Immature natural killer cell (primary cell): Measurements from ENCODE around the gene FAM168B. TPM values are rescaled to one million over a fixed set of nuclear protein-coding genes. Genes with fewer than 3 reads are reported as not detected.

Experiments used
- DNase-seq, 3 donors: peaks; one replicate each; pipeline ENCODE4 v3.0.0; 2022; ENCODE audit warnings: mixed read lengths in 1 of 3
- H3K27ac Mint-ChIP-seq, 6 donors: one replicate each; pipeline ENCODE4 v1.8.0; 2020; ENCODE audit warnings: mixed read lengths in 6 of 6, mild to moderate bottlenecking in 5 of 6, inconsistent platforms in 4 of 6, moderate library complexity in 3 of 6
- H3K27me3 Mint-ChIP-seq, 3 donors: one replicate each; pipeline ENCODE4 v1.8.0; 2020 to 2021; ENCODE audit warnings: low read depth in 3 of 3, mild to moderate bottlenecking in 3 of 3, mixed read lengths in 3 of 3, moderate library complexity in 3 of 3, inconsistent platforms in 1 of 3
- H3K36me3 Mint-ChIP-seq, 3 donors: one replicate each; pipeline ENCODE4 v1.8.0; 2020; ENCODE audit warnings: mixed read lengths in 3 of 3, inconsistent platforms in 2 of 3, mild to moderate bottlenecking in 2 of 3
- H3K4me1 Mint-ChIP-seq, 2 donors: one replicate each; pipeline ENCODE4 v1.8.0; 2020; ENCODE audit warnings: inconsistent platforms in 2 of 2, mild to moderate bottlenecking in 2 of 2, mixed read lengths in 2 of 2, moderate library complexity in 1 of 2
- H3K4me3 Mint-ChIP-seq, 5 donors: one replicate each; pipeline ENCODE4 v1.8.0; 2020; ENCODE audit warnings: mild to moderate bottlenecking in 5 of 5, mixed read lengths in 5 of 5, inconsistent platforms in 3 of 5, moderate library complexity in 3 of 5
- H3K9me3 Mint-ChIP-seq, 6 donors: one replicate each; pipeline ENCODE4 v1.8.0; 2020; ENCODE audit warnings: mild to moderate bottlenecking in 6 of 6, mixed read lengths in 6 of 6, inconsistent platforms in 4 of 6, moderate library complexity in 3 of 6
- polyA plus RNA-seq, 3 donors: library from polyadenylated mRNA; unstranded; fragments of 300-500 nt; fragmentation: Illumina TruSeq; gene quantifications; one replicate each; pipeline ENCODE4 v1.2.3, GENCODE V29; 2021

FAM168B gene
- polyA plus RNA-seq, 3 donors from 2014 or later: 20.3 to 47.0 (median 23.6) TPM

- H3K36me3 Mint-ChIP-seq: no peaks in the 10 kb centered on the region
- H3K4me3 Mint-ChIP-seq: no peak overlapping the region
- H3K27ac Mint-ChIP-seq: no peak overlapping the region
- no peaks in the 10 kb centered on the region for H3K4me1 Mint-ChIP-seq
- H3K27me3 Mint-ChIP-seq: peaks cover 0 to 8% (median 6%) of the 10 kb centered on the region in 3 donors
- DNase-seq: no peak
- H3K9me3 Mint-ChIP-seq: peaks cover 0 to 10% (median 0%) of the 10 kb centered on the region in 6 donors
Measured at GRCh38 chr2:131029812-131030211, 63.4 kb downstream of the FAM168B start.

DNA sequence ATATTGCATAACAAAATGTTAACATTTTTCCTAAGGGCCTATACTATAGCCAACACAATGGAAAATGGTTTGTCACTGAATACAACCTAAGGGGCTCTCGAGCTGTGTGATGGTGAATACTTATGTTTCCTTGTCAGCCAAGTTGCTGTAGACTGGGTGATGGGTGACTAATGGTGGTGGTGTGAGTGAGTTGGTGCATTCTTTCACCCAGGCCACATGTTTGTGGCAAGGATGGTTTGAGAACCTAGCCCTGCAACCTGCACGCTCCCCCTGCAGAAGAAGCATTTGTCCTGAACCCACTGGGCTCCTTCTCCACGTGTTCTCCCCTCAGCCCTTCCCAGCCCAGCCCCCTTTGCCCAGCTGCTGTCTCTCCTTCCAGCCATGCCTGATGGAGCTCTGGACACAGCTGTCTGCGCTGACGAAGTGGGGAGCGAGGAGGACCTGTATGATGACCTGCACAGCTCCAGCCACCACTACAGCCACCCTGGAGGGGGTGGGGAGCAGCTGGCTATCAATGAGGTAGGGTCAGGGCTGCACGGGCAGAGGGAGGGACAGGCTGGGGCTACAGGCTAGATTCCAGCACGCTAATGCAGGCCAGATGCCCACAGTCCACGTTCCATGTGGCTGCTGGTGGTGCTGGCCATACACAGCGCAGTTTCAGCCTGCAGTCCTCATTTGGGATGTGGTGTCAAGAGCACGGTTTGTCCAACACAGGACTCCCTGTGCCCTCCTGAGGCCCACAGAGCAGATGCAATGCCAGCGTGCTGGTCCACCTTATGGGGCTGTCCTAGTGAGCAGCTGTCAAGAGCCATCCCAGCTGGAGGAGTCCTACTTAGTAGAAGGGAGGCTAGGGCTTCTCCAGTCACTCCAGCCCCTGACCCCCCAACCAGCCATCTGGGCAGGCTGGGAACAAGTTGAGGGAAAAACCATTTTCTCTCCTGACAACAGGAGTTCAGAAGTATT is 65.4 kb downstream of the FAM168B start:
- no peak overlapping the region for H3K4me3 Mint-ChIP-seq
- no peak overlapping the region for H3K27ac Mint-ChIP-seq
- DNase-seq: no peak
- no peaks in the 10 kb centered on the region for H3K4me1 Mint-ChIP-seq
- no peaks in the 10 kb centered on the region for H3K36me3 Mint-ChIP-seq
- peaks cover 0 to 4% (median 4%) of the 10 kb centered on the region in 3 donors for H3K27me3 Mint-ChIP-seq
- H3K9me3 Mint-ChIP-seq: peaks cover 0 to 10% (median 0%) of the 10 kb centered on the region in 6 donors

GRCh38 chr2:131026919-131027318 is 66.3 kb downstream of the FAM168B start:
- DNase-seq: no peak
- Mint-ChIP-seq H3K36me3 (no peaks in the 10 kb centered on the region), H3K27ac (no peak overlapping the region), H3K4me1 (no peaks in the 10 kb centered on the region), H3K4me3 (no peak overlapping the region), H3K9me3 (peaks cover 0 to 10% (median 0%) of the 10 kb centered on the region in 6 donors), H3K27me3 (peaks cover 0 to 8% (median 4%) of the 10 kb centered on the region in 3 donors)

DNA sequence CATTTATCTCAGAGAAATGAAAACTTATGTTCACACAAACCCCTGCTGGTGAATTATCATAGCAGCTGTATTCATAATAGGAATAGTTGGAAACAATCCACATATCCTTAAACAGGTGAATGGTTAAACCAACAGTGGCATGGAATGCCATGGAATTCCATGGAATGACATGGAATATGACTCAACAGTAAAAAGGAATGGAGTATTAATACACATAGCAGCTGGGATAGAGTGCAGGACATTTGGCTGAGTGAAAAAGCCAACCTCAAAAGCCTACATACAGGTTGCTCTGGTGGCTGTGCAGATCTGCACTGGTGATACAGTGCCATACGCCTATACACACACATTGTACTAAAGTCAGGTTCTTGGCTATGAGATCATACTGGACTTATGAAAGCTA is 69.5 kb downstream of the FAM168B start:
- H3K9me3 Mint-ChIP-seq: peaks cover 0 to 10% (median under 1%) of the 10 kb centered on the region in 6 donors

GRCh38 chr2:131022731-131023130 is 70.5 kb downstream of the FAM168B start:
- peaks cover 0 to 9% (median under 1%) of the 10 kb centered on the region in 6 donors for H3K9me3 Mint-ChIP-seq
- no peak overlapping the region for H3K4me3 Mint-ChIP-seq
- no peak for DNase-seq
- H3K27me3 Mint-ChIP-seq: peaks cover 2 to 10% (median 8%) of the 10 kb centered on the region in 3 donors
- H3K27ac Mint-ChIP-seq: no peak overlapping the region
- H3K36me3 Mint-ChIP-seq: no peaks in the 10 kb centered on the region
- no peaks in the 10 kb centered on the region for H3K4me1 Mint-ChIP-seq

More for the DNA sequence above, 69.5 kb downstream of the FAM168B start:
- no peak overlapping the region for H3K4me3 Mint-ChIP-seq
- no peak overlapping the region for H3K27ac Mint-ChIP-seq
- no peaks in the 10 kb centered on the region for H3K36me3 Mint-ChIP-seq
- DNase-seq: no peak
- peaks cover 2 to 10% (median 8%) of the 10 kb centered on the region in 3 donors for H3K27me3 Mint-ChIP-seq
- no peaks in the 10 kb centered on the region for H3K4me1 Mint-ChIP-seq

DNA sequence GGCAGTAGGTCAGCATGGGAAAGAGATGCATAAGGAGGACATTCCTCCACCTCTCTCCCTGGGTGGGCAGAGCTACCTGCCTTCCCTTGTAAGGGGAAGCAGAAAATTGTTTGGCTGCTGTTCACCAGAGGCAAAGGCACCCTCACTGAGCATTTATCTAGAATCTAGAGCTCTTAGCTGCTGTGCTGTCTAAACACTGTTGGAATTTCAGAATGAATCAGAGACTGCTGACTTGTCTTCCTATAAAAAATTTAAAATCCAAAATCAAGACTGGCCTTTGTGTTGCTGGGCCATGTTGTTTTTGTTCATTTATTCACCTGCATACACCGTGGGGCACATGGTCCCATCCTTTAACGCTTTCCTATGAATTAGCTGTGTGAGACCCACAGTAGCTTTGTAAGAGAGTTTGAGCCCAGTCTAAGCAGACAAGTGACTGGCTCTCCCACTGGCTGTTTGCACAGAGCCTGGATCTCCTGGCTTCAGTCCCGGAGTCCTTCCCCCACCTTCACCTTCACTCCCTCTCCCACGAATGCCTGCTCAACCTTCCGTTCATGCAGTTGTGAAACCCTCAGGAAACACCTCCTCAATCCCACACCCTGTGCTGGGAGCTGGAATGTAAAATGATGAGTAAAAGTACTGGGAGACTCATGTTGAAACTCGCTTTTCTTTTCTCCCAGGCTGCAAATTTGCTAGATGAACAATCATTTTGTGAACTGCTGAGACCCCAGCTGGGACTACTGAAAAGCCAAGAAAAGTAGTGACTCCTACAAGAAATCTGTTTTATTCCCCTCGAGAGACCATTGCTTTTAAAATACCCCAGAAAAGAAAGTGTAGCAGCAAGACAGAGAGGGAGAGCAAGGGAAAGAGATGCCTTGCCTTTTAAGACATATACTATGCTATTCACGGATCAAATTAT is 76.2 kb downstream of the FAM168B start:
- no peak overlapping the region for H3K27ac Mint-ChIP-seq
- H3K36me3 Mint-ChIP-seq: no peaks in the 10 kb centered on the region
- peaks cover 0 to 2% (median 0%) of the 10 kb centered on the region in 6 donors for H3K9me3 Mint-ChIP-seq
- no peak overlapping the region for H3K4me3 Mint-ChIP-seq
- no peak for DNase-seq
- H3K27me3 Mint-ChIP-seq: peaks cover 3 to 8% (median 5%) of the 10 kb centered on the region in 3 donors
- no peaks in the 10 kb centered on the region for H3K4me1 Mint-ChIP-seq

DNA sequence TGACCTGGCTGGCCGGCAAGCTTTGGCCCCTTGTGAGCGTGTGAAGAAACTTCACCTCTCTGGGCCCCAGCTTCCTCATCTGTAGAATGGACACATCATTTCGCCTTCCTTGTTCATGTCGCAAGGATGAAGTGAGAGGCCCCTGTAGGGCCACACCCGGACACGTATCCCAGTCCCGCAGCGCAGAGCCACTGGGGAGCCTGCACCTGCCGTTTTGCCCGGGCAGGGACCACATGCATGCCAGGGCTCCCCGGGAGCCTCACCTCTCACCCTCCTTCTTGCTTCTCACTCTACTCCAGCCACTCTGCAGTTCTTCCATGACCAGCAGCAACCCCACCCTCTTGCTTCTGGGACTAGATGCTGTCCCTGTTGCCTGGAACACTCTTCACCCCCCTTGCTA is 77.5 kb downstream of the FAM168B start:
- H3K27ac Mint-ChIP-seq: no peak overlapping the region
- no peaks in the 10 kb centered on the region for H3K36me3 Mint-ChIP-seq
- peaks cover 2 to 11% of the 10 kb centered on the region in 2 donors for H3K4me1 Mint-ChIP-seq
- no peak overlapping the region for H3K4me3 Mint-ChIP-seq
- no peaks in the 10 kb centered on the region for H3K9me3 Mint-ChIP-seq
- peaks cover 0 to 10% (median 6%) of the 10 kb centered on the region in 3 donors for H3K27me3 Mint-ChIP-seq
- no peak for DNase-seq

DNA sequence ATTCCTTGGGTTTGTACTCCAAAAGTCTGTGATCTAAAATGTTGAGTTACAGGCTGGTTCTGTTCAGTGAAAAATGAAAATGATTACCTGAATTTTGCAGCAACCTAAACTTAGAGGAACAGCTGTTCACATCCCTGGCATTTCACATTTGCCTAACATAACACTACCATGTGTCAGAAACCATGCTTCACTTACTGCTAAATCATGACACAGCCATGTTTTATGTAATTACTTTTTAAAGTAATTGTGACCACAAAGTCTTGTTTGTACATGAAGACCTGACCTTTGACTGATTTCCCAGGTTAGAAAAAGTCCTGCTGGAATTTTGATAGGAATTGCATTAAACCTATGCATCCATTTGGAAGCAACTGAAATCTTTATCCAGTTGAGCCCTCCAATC is 79.1 kb downstream of the FAM168B start:
- H3K27ac Mint-ChIP-seq: no peak overlapping the region

GRCh38 chr2:131011486-131011885 is 81.8 kb downstream of the FAM168B start:
- no peaks in the 10 kb centered on the region for H3K9me3 Mint-ChIP-seq
- no peak overlapping the region for H3K4me3 Mint-ChIP-seq
- peaks cover 12 to 33% of the 10 kb centered on the region in 2 donors for H3K4me1 Mint-ChIP-seq
- peaks cover 0 to 4% (median 0%) of the 10 kb centered on the region in 3 donors for H3K36me3 Mint-ChIP-seq
- DNase-seq: no peak
- H3K27me3 Mint-ChIP-seq: peaks cover 0 to 17% (median 11%) of the 10 kb centered on the region in 3 donors
- H3K27ac Mint-ChIP-seq: no peak overlapping the region

More for the DNA sequence above, 79.1 kb downstream of the FAM168B start:
- Mint-ChIP-seq H3K36me3 (no peaks in the 10 kb centered on the region), H3K4me3 (no peak overlapping the region), H3K27me3 (peaks cover 0 to 13% (median 7%) of the 10 kb centered on the region in 3 donors), H3K4me1 (peaks cover 12 to 27% of the 10 kb centered on the region in 2 donors), H3K9me3 (no peaks in the 10 kb centered on the region)
- no peak for DNase-seq

DNA sequence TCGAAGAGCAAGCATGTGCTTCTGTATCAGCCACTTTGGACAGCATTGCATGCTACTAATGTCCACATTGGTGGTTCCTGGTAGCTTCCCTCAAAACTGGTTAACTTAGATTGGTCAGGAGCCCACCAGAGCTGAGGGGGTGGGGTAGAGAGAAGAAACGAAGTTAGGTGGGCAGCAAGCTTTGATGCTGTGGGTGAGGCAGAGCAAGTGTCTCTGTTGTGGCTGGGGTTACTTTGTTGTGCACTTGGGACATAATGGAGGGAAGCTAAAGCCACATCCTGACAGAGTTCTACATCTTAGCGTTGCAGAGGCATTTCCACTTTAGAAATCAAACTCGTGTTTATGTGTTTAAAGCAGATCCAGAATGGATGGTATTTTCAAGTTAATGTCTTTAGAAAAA is 82.7 kb downstream of the FAM168B start:
- H3K4me3 Mint-ChIP-seq: peak overlapping the region in 4 of 5 donors; percentile 15 to 57 (median 40)
- H3K27ac Mint-ChIP-seq: peak overlapping the region in 2 of 6 donors; percentile 32 to 49
- H3K9me3 Mint-ChIP-seq: no peaks in the 10 kb centered on the region
- peaks cover 0 to 14% (median 7%) of the 10 kb centered on the region in 3 donors for H3K27me3 Mint-ChIP-seq
- peaks cover 12 to 33% of the 10 kb centered on the region in 2 donors for H3K4me1 Mint-ChIP-seq
- peaks cover 0 to 4% (median 0%) of the 10 kb centered on the region in 3 donors for H3K36me3 Mint-ChIP-seq
- peak; percentile 3 to 8 (median 6) for DNase-seq

GRCh38 chr2:131009713-131010475 is 83.4 kb downstream of the FAM168B start:
- H3K4me3 Mint-ChIP-seq: peak overlapping the region in 1 of 5 donors; percentile 15
- peaks cover 0 to 14% (median 7%) of the 10 kb centered on the region in 3 donors for H3K27me3 Mint-ChIP-seq
- H3K9me3 Mint-ChIP-seq: no peaks in the 10 kb centered on the region
- H3K27ac Mint-ChIP-seq: no peak overlapping the region
- H3K4me1 Mint-ChIP-seq: peaks cover 12 to 33% of the 10 kb centered on the region in 2 donors
- no peak for DNase-seq
- H3K36me3 Mint-ChIP-seq: peaks cover 0 to 4% (median 0%) of the 10 kb centered on the region in 3 donors

GRCh38 chr2:131008967-131009366 is 84.3 kb downstream of the FAM168B start:
- H3K27me3 Mint-ChIP-seq: peaks cover 0 to 12% (median 7%) of the 10 kb centered on the region in 3 donors
- no peaks in the 10 kb centered on the region for H3K9me3 Mint-ChIP-seq
- no peak overlapping the region for H3K4me3 Mint-ChIP-seq
- no peak for DNase-seq
- H3K36me3 Mint-ChIP-seq: peaks cover 0 to 4% (median 0%) of the 10 kb centered on the region in 3 donors
- peaks cover 12 to 33% of the 10 kb centered on the region in 2 donors for H3K4me1 Mint-ChIP-seq
- no peak overlapping the region for H3K27ac Mint-ChIP-seq

GRCh38 chr2:131006561-131006960 is 86.7 kb downstream of the FAM168B start:
- Mint-ChIP-seq H3K9me3 (no peaks in the 10 kb centered on the region), H3K4me3 (no peak overlapping the region), H3K27me3 (peaks cover 5 to 18% (median 7%) of the 10 kb centered on the region in 3 donors), H3K4me1 (peaks cover 12 to 30% of the 10 kb centered on the region in 2 donors), H3K36me3 (peaks cover 0 to 4% (median 0%) of the 10 kb centered on the region in 3 donors), H3K27ac (no peak overlapping the region)
- DNase-seq: no peak
